CD4-positive, alpha-beta T cell treated with Interleukin-12 subunit alpha and Interleukin-12 subunit beta, for 1 hour (primary cell): ENCODE data around the gene ABHD14A.
"Not testable (repeated sequence)": the region's sequence is repeated elsewhere in the genome, so short reads cannot be mapped to it uniquely, and the experiment has no call there.

ENCODE experiments used
- DNase-seq: peaks from one replicate; pipeline ENCODE4 v3.0.0-alpha.2; 2020

Gene ABHD14A

DNA sequence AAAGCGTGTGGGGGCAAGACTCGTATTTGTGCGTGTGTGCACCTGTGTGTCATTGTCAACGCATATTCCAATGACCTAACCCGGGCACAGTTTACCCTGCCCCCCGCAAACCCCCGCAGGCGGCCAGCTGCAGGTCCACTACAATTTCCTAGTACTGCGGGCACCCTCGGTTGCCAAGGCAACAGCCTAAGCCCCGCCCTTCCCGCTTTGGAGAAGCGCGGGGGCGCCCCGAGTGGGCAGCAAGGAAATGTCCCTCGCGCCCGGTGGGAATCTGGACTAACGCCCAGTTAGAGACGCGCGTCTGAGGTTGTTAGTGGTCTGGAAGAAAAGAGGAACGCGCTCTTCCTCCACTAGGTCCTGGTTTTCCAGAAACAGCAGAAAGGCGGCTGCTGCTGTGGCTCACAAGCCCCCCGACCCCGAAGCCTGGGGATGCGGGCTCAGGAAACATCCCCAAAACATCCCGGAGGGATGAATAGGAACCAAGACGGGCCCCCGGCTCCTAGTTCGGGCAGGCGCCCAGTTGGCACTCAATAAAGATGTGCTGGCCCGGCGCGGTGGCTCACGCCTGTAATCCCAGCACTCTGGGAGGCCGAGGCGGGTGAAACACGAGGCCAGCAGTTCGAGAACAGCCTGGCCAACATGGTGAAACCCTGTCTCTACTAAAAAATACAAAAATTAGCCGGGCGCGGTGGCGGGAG, 1.1 kb downstream of the ABHD14A start:
- peak; percentile 47 for DNase-seq

DNA sequence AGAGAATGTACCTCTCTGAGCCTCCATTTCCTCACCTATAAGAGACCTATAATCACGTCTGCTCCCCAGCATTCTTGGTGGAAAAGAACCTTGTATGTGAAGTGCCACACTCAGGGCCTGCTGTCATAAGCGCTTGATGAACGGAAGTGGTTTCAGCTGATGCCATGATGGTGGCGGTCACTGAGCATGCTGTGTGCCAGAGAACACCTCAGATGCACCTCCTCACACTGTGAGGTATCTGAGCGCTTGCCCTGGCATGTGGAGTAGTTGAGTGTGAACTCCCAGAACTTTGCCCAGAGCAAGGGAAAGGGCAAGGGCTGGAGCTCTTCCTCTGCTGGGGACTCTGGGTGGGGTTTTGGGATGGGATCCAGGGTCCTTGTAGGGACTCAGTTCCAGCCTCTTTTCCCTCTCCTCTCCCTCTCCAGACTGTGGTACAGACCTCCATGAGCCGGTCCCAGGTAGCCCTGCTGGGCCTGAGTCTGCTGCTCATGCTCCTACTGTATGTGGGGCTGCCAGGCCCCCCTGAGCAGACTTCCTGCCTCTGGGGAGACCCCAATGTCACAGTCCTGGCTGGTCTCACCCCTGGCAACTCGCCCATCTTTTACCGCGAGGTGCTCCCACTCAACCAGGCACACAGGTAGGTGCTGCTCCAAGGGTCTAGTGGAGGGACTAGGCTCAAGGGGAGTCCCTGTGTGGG, 2.7 kb downstream of the ABHD14A start:
- peak; percentile 53 for DNase-seq

GRCh38 chr3:51978143-51978502, 3.3 kb downstream of the ABHD14A start:
- no peak for DNase-seq

DNA sequence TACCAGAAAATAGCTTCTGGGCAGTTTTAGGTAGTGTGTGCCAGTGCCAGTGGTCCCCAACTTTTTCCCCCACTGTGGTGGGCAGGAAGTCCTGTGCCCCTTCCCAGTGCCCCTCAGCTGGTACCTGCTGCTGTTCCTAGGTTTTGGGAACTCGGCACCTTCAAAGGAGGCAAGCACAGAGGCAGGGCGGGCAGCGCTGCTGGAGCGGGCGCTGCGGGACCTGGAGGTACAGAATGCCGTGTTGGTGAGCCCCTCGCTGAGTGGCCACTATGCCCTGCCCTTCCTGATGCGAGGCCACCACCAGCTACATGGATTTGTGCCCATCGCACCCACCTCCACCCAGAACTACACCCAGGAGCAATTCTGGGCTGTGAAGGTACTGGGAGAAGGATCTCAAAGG, 5.4 kb downstream of the ABHD14A start:
- no peak for DNase-seq

DNA sequence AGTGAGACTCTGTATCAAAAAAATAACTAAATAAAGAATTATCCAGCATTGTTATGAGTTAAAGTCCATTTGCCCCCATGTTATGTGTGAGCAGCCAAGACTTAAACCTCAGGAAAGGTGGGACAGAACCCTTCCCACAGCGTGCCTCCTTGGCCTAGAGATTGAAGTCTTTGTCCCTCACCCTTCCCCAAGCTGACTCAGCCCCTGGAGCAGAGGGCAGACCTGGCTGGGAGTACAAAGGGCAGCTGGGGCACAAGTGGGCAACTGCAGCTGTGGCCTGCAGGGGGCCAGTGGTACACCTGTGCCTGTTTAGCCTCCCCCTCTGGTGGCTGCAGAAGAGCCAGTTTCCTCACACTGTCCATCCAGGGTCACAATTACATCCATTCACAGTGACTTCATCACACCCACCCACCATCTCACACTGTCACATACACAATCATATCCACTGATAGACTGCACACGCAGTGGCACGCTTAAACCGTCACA, 7.5 kb downstream of the ABHD14A start:
- DNase-seq: peak; percentile 24

DNA sequence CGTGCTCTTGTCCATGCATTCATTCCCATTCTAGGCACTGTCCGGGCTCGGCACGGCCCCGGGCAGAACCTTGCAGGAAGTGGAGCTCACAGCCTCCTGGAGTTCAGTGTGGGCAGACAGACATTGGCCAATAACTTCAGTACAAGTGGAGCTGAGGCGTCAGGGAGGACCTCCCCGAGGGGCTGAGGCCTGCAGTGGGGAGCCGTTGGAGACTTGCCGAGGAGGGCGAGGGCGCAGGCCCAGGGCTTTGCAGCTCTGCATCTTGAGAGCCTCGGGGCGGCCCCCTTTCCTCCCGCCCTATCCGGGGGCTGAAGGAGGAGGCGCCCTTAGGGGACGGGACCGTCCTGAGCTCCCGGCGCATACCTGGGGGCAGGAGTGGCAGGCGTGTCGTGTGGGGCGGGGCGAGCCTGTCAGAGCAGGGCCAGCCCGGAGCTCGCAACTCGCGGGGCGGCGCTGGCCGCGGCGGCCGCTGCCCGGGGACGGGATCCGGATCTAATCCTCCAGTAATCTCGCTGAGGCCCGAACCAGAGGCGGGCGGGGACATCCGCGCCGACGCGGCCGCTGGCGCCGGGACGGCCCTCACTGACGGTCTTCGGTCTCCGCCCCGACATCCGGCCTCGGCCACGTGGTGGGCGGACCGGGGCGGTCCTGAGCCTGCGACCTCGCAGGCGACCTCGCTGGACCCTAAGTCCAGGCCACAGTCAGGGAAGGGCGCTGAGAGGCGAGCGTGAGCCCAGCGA, 8.1 kb downstream of the ABHD14A start, which contains the start of gene ACY1:
Gene ACY1, plus strand, starts transcription at position 698 of the 740 bp plus-strand sequence. CDS start 530 bp downstream, outside the sequence.
- peak; percentile 77 for DNase-seq

DNA sequence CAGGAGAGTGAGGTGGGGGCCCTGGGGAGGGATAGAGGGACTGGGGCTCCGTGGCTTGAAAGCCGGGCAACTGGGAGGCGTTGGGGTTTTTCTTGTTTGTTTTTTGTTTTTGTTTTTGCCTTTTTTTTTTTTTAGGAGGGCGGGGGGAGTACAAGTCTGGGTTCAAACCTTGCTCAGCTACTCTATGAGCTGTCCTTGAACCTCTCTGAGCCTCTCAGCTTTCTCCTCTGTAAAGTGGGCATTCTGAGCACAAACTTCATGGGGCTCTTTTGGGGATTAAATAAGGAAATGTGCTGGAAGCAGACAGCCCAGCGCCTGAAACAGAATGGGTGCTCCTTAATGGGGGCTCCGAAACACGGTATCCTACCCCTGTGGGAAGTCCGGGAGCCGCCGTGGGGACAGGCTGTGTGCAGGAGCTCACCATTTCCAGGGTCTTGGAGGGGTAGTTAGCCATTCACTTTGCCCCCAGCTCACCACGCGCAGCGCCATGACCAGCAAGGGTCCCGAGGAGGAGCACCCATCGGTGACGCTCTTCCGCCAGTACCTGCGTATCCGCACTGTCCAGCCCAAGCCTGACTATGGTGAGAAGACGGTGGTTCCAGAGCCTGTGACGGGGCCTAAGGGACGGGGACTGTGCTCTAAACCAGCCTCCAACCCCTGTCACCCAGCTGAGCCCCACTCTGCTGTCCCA, 8.9 kb downstream of the ABHD14A start:
- DNase-seq: no peak

DNA sequence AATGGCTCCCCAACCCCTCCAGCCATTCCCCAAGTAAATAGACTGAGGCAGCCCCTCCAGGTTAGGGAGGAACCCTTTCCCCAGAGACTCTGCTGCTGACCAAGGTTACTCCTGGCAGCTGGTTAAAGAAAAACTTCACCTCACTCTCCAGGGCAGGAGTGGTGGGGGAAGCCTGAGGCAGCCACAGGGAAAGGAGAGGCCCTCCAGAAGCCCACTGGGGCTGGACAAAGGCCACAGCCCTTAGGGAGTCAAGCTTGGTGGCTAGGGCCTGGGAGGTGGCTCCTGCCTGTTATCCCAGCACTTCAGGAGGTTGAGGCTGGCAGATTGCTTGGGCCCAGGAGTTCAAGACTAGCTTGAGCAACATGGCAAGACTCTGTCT, 9.4 kb downstream of the ABHD14A start:
- DNase-seq: no peak

- DNase-seq: no peak
Measured at GRCh38 chr3:51985063-51985462, 10.2 kb downstream of the ABHD14A start.

GRCh38 chr3:51986010-51986947, 11.4 kb downstream of the ABHD14A start:
- no peak for DNase-seq

DNA sequence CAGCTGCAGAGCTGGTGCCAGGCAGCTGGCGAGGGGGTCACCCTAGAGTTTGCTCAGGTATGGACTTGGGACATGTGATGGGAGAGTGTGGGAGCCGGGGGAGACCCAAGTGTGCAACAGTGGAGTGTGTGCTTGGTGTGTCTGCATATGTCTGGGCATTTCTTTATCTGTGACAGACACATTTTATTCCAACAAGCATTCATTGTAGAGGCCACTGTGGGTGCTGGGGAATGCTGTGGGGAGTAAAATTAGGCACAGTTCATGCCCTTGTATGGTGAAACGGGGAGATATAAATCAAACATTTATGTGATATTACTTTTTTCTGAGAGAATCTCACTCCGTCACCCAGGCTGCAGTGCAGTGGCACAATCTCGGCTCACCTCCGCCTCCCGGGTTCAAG, 12.7 kb downstream of the ABHD14A start:
- DNase-seq: no peak

- DNase-seq: no peak
Measured at GRCh38 chr3:51988286-51989146, 13.7 kb downstream of the ABHD14A start.

DNA sequence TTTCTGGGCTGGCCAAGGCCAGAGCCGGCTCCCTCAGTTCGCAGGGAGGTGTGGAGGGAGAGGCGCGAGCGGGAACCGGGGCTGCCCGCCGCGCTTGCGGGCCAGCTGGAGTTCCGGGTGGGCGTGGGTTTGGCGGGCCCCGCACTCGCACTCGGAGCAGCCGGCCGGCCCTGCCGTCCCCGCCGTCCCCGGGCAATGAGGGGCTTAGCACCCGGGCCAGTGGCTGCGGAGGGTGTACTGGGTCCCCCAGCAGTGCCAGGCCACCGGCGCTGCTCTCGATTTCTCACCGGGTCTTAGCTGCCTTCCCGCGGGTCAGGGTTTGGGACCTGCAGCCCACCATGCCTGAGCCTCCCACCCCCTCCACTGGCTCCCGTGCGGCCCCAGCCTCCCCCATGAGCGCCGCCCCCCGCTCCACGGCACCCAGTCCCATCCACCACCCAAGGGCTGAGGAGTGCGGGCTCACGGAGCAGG, 15.7 kb downstream of the ABHD14A start:
- DNase-seq: not testable (repeated sequence)

DNA sequence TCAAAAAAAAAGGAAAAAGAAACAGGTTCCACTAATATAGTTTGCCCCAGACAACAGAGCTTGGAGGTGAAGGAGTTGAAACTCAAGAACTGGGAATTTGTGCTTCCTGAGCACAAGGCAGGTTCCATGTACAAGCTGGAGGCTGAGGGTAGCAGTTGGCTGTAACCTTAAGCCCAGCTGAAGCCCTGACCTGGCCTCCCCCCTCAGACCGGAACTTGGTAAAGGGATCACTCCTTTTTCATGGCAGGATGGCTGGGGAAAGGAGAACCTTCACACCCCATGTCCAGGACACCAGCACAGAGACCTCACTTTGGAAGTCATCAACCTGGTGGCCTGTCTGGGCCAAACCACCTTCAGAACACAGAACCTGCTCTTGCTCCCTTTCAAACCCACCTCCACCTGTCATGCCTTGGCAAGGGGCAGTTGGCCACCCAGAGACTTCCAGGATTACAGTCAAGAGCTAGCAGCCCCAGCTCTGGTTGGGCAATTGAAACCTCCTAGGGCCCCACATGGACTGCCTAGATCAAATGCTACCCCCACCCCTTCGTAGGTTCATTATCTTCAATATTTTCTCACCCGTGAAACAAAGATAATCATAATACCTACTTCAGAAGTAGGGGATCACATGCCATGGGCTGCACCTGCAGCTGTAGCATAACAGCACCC, 17.3 kb downstream of the ABHD14A start:
- no peak for DNase-seq

GRCh38 chr3:51993657-51994056, 18.8 kb downstream of the ABHD14A start:
- not testable (repeated sequence) for DNase-seq

- DNase-seq: no peak
Measured at GRCh38 chr3:51994530-51994929, 19.7 kb downstream of the ABHD14A start.

- DNase-seq: peak; percentile 95
Measured at GRCh38 chr3:51995346-51996163, 20.7 kb downstream of the ABHD14A start, which contains the start of gene RPL29. TSS of gene RPL29 (minus strand) at chr3:51995895. CDS start at chr3:51995461, 434 bp downstream.

DNA sequence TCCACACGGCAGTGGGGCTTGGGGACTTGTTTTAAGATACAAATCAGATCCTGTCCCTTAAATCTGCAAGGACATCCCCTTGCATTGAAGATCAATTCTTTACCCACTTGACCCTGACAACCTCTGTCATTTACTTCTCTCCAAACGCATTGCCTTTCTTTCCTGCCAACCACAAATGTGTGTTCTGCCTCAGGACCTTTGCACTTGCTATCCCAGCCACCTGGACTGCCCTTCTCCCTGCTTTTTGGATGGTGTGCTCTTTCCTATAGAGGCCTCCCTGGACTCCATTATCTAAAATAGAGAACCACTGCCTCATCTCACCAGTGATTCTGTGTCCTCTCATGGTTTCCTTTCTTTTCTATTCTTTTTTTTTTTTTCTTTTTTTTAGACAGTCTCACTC, 22.3 kb downstream of the ABHD14A start:
- DNase-seq: no peak

GRCh38 chr3:51997935-51998596, 23.2 kb downstream of the ABHD14A start:
- DNase-seq: no peak
